ENCODE results near the gene NPAS3.

The NPAS3 gene

DNA sequence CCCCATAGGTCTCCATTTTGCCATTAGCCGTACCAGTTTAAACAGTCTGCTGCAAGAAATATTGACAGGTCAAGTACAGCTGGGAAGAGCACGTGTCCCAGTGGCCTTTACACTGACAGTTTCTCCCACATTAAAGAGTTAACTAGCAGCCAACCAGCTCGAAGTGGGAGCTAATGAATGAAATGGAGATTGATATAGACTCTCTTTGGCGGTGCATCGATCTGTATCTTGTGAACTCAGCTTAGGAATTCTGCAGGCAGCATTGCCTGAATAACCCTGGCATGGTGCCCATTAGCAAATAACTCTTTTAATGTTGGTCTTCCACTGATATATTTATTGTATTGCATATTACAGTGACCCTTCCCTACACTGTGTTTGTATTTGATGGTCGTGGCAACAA lies 692.8 kb downstream of the NPAS3 start:
- no peak for DNase-seq
- TF ChIP-seq POLR2A (IDR thresholded peaks at IDR 0.05; ENCODE audit: low read length) = no peak
- TF ChIP-seq GATA1 (IDR thresholded peaks at IDR 0.05; ENCODE audit: low read depth, low read length) = no peak

- TF ChIP-seq GATA1 (IDR thresholded peaks at IDR 0.05; ENCODE audit: low read depth, low read length) (no peak), POLR2A (IDR thresholded peaks at IDR 0.05; ENCODE audit: low read length) (no peak)
- DNase-seq = no peak
These were observed 696.0 kb downstream of the NPAS3 start for GRCh38 chr14:33634631-33635030.

- no peak for DNase-seq
These were observed 698.0 kb downstream of the NPAS3 start for GRCh38 chr14:33636716-33637115.

GRCh38 chr14:33642080-33642479 lies 703.4 kb downstream of the NPAS3 start:
- TF ChIP-seq POLR2A (IDR thresholded peaks at IDR 0.05; ENCODE audit: low read length) = no peak
- TF ChIP-seq GATA1 (IDR thresholded peaks at IDR 0.05; ENCODE audit: low read depth, low read length) = no peak
- no peak for DNase-seq

More at GRCh38 chr14:33636716-33637115, 698.0 kb downstream of the NPAS3 start:
- TF ChIP-seq POLR2A (IDR thresholded peaks at IDR 0.05; ENCODE audit: low read length) = no peak

GRCh38 chr14:33642691-33643244 lies 704.1 kb downstream of the NPAS3 start:
- DNase-seq = no peak
- no peak for TF ChIP-seq POLR2A (IDR thresholded peaks at IDR 0.05; ENCODE audit: low read length)
- TF ChIP-seq GATA1 (IDR thresholded peaks at IDR 0.05; ENCODE audit: low read depth, low read length) = no peak

DNA sequence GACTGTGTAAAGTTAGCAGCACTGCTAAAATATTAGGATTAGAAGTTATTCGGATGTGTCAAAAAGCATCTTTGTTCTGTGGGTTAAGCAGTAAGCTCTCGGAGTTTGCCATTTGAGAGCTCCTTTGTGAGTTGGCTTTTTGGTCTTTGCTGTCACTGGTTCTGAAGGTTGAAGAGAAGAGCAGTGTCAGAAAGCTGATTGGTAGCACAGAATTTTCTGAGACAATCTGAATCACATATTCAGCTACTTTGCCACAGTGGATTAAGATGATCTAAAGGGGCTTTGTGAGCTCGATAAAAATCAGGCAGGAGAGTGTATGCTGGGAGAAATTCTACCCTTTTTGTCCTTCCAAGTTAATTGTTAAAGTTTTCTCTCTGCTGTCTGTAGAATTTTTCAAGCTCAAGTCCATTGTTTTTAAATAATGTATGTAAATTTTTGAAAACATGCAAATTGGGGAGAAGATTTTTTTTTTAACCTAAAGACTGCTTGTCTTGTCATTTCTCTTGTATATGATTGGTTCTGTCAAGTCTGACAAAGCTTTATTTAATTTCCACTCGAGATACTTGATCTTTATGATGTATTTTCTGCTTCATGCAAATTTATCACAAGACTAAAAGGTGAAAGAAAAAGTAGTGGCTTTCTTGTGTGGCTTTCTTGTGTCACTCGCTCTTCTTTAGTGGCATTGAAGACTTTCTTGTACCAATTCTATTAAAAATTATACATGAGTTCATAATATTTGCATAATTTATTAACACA lies 704.9 kb downstream of the NPAS3 start:
- DNase-seq = no peak

GRCh38 chr14:33646692-33647260 lies 708.1 kb downstream of the NPAS3 start:
- no peak for DNase-seq
- TF ChIP-seq POLR2A (IDR thresholded peaks at IDR 0.05; ENCODE audit: low read length) (no peak), GATA1 (IDR thresholded peaks at IDR 0.05; ENCODE audit: low read depth, low read length) (no peak)

More for the DNA sequence above, 704.9 kb downstream of the NPAS3 start:
- TF ChIP-seq POLR2A (IDR thresholded peaks at IDR 0.05; ENCODE audit: low read length) = no peak
- no peak for TF ChIP-seq GATA1 (IDR thresholded peaks at IDR 0.05; ENCODE audit: low read depth, low read length)

DNA sequence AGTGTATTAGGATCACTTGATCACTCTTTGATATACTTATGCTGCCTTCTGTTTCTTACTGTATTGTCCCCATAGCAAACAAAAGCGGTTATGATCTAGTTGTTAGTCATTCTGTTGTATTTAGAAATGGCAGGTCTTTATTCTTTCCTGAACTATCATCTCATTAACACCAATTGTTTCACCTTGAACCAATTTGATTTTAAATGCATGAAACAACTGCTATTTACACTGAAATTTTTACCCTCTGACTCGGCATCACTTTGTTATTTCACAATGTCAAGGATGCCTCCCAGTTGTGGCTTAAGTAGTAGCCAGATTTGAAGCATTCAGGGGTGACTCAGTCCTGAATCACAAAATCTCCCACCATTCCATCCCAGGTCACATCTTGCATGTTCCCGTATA lies 708.7 kb downstream of the NPAS3 start:
- DNase-seq = no peak
- no peak for TF ChIP-seq GATA1 (IDR thresholded peaks at IDR 0.05; ENCODE audit: low read depth, low read length)
- TF ChIP-seq POLR2A (IDR thresholded peaks at IDR 0.05; ENCODE audit: low read length) = no peak

DNA sequence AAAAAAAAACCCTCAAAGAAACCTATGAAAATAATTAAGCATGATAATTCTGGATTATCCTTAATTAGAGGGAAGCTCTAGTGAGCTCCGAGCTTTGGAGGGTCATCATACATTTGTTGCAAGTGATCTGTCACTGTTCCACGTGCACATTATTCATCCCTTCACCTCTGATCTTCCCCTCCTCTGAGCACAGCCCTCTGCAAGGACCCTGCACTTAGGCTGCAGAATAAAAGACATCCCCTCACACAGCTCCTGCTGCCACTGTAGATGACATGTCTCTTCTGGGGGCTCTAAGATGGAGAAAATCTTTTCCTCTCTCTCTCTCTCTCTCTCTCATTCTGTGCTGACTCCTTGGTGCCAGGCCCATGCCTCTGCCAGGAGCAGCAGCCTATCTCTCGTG lies 711.8 kb downstream of the NPAS3 start:
- DNase-seq = no peak
- TF ChIP-seq GATA1 (IDR thresholded peaks at IDR 0.05; ENCODE audit: low read depth, low read length) (no peak), POLR2A (IDR thresholded peaks at IDR 0.05; ENCODE audit: low read length) (no peak)

DNA sequence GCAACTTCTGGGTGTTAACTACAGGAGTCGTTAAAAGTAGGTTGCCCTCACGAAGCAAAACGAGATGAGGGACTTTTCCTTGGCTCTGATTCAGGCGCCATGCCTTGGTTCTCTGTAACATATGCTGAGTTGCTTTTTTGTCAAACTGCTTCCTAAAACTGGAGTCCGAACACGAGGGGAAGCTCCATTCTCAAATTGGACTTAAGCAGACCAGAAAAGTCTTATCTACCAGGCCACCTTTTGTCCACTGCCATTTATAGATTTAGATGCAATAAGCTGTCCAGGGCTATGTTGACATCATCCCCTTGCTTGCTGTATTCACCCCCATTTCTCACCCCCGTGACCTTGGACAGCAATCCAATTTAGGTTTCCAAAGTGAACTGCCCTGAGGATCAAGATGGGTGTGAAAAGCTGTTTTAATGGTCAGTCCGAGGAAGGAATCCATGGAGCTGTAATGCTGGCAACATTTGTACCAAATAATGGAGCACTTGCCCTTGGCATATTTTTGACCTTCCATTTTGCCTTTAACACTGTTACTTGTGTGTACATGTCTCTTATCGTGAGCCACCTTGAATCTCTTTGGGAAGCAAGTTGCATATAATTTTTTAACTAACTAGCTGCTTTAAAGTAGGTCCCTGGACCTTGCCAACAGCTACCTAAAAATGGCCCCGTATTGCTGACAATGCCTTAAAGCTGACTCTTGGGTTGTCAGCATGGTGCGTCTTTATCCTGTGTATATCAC lies 714.1 kb downstream of the NPAS3 start:
- TF ChIP-seq POLR2A (IDR thresholded peaks at IDR 0.05; ENCODE audit: low read length) = no peak
- no peak for TF ChIP-seq GATA1 (IDR thresholded peaks at IDR 0.05; ENCODE audit: low read depth, low read length)
- no peak for DNase-seq

DNA sequence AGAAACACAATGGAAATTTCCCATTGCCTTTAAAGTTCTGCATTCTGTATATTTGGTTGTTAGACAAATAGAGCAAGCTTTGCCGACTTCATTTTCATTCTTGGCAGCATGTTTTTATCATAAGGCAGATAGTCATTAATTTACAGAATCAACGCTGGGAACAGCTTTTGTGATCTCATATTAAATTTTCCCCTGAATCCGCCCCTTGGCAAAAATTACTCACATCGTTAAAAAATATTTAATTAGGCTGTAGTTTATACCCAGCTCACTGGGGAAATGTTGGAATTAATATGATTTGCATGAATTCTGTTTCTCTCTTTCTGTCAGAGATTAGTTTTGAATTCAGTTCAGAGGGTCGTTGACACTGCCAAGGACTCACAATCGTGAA lies 714.6 kb downstream of the NPAS3 start:
- DNase-seq = no peak
- TF ChIP-seq GATA1 (IDR thresholded peaks at IDR 0.05; ENCODE audit: low read depth, low read length) (no peak), POLR2A (IDR thresholded peaks at IDR 0.05; ENCODE audit: low read length) (no peak)

DNA sequence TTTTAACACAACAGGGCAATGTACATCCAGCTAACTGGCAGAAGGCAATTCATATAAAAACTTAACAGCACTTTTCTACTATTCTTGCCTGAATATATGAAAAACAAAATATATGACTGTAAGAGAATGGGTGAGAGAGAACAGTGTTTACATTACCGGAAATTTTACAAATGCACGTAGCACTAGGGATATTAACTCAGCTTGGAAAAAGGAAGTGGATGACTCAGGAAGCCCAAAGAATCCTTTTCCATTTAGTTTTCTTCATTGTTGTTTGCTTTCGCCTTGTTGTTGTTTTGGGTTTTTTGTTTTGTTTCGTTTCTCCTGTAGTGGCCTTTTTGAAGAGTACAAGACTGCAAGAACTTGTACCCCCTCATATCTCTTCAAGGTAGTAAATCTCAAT lies 716.7 kb downstream of the NPAS3 start:
- TF ChIP-seq GATA1 (IDR thresholded peaks at IDR 0.05; ENCODE audit: low read depth, low read length) (no peak), POLR2A (IDR thresholded peaks at IDR 0.05; ENCODE audit: low read length) (no peak)
- DNase-seq = no peak

DNA sequence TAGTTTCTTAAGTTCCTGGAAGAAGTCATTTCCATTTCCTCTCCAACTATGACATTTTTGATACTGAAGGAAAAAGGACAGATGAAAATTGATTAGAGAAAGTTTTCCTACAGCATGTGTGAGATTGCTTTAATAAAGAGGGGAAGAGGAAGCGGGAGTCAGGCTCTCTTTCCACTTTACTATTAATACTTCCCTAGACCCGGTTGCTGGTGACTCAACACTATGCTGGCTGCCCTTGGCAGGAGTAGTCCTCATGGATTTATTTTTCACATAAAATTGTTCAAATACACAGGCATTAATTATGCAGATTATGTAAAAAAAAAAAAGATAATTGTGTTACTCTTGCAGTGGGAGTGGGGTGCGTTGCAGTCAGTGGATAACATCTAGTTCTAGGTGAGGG lies 718.8 kb downstream of the NPAS3 start:
- no peak for DNase-seq
- TF ChIP-seq POLR2A (IDR thresholded peaks at IDR 0.05; ENCODE audit: low read length) (no peak), GATA1 (IDR thresholded peaks at IDR 0.05; ENCODE audit: low read depth, low read length) (no peak)

DNA sequence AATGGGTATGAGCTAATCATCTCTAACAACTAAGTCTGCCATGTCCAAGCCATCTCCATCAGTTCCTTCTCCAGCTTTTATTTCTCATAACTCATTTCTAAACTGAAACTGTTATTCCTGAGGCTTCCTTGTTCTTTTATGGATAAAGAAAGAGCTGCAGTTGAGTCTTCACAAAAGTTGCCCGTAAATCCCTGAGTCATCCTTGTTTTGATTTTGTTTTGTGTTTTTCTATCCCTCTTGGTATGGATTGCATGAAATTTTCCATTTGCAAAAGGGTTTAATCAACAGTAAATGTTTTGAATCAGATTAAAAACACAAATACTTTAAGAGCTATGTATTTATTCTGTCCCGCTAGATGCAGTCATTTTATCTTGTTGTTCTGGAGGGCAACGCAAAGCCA lies 721.6 kb downstream of the NPAS3 start:
- no peak for TF ChIP-seq POLR2A (IDR thresholded peaks at IDR 0.05; ENCODE audit: low read length)
- TF ChIP-seq GATA1 (IDR thresholded peaks at IDR 0.05; ENCODE audit: low read depth, low read length) = no peak
- no peak for DNase-seq

Data from erythroblast (primary cell).